ENCODE measurements around the gene USP35. TPM values are rescaled to one million over a fixed set of nuclear protein-coding genes. Genes with fewer than 3 reads are reported as not detected.

The USP35 gene
- total RNA-seq, 1 experiment from 2014 or later: 10.6 TPM

DNA sequence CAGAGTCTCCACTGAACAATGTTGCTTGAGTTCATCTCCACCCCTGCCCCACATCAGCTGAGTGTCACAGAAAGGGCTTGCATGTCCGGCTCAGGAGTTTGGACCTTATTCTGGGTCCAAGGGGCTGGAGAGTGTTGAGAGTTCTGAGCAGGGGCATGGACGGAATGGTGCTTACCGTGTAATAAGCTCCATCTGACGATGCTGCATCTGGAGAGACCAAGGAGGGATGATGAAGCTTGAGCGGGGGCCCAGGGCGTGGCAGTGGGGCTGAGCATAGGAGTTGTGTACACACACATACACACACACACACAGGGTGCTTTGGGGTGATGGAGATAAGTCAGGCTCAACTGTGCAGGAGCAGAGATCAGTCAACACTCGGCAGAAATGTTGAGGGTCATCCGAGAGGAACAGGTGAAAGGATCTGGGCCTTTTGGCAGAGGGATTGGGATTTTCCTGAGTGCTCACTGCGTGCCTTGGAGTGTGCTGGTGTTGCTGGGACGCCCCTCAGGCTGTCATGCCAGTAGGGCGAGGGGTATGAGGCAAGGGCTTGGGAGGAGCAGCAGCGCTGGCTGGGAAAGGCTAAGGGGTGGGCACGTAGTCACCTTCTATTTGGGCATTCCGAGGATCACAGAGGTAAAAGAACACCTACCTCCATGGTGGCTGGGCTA is 2.3 kb downstream of the USP35 start:
- DNase-seq (ENCODE audit: low spot score) (no peak), ATAC-seq (no peak)
- TF ChIP-seq CREM (CRISPR knock-in tag; IDR thresholded peaks at IDR 0.05) (no peak), JAZF1 (CRISPR knock-in tag; IDR thresholded peaks at IDR 0.05) (no peak), NFYB (CRISPR knock-in tag; conservative IDR thresholded peaks at IDR 0.05; ENCODE audit: low read depth) (no peak), JUN (CRISPR knock-in tag; IDR thresholded peaks at IDR 0.05) (no peak), NFATC4 (CRISPR knock-in tag; IDR thresholded peaks at IDR 0.05) (no peak), MYBL2 (CRISPR knock-in tag; IDR thresholded peaks at IDR 0.05) (no peak), ELF4 (CRISPR knock-in tag; IDR thresholded peaks at IDR 0.05; ENCODE audit: low read depth) (no peak), TEAD4 (CRISPR knock-in tag; IDR thresholded peaks at IDR 0.05) (no peak), ZNF671 (CRISPR knock-in tag; IDR thresholded peaks at IDR 0.05) (no peak), OVOL2 (CRISPR knock-in tag; IDR thresholded peaks at IDR 0.05; ENCODE audit: borderline replicate concordance) (no peak), FOXK1 (CRISPR knock-in tag; IDR thresholded peaks at IDR 0.05) (no peak), NR3C1 (CRISPR knock-in tag; conservative IDR thresholded peaks at IDR 0.05; ENCODE audit: low read depth) (no peak)
- TF ChIP-seq, protein P1, sequence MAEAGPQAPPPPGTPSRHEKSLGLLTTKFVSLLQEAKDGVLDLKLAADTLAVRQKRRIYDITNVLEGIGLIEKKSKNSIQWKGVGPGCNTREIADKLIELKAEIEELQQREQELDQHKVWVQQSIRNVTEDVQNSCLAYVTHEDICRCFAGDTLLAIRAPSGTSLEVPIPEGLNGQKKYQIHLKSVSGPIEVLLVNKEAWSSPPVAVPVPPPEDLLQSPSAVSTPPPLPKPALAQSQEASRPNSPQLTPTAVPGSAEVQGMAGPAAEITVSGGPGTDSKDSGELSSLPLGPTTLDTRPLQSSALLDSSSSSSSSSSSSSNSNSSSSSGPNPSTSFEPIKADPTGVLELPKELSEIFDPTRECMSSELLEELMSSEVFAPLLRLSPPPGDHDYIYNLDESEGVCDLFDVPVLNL (CRISPR knock-in tag; IDR thresholded peaks at IDR 0.05; ENCODE audit: borderline replicate concordance, low read depth): no peak
- TF ChIP-seq, protein P2, sequence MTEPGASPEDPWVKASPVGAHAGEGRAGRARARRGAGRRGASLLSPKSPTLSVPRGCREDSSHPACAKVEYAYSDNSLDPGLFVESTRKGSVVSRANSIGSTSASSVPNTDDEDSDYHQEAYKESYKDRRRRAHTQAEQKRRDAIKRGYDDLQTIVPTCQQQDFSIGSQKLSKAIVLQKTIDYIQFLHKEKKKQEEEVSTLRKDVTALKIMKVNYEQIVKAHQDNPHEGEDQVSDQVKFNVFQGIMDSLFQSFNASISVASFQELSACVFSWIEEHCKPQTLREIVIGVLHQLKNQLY (CRISPR knock-in tag; IDR thresholded peaks at IDR 0.05): no peak
- TF ChIP-seq, protein P3, sequence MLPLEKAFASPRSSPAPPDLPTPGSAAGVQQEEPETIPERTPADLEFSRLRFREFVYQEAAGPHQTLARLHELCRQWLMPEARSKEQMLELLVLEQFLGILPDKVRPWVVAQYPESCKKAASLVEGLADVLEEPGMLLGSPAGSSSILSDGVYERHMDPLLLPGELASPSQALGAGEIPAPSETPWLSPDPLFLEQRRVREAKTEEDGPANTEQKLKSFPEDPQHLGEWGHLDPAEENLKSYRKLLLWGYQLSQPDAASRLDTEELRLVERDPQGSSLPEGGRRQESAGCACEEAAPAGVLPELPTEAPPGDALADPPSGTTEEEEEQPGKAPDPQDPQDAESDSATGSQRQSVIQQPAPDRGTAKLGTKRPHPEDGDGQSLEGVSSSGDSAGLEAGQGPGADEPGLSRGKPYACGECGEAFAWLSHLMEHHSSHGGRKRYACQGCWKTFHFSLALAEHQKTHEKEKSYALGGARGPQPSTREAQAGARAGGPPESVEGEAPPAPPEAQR (CRISPR knock-in tag; IDR thresholded peaks at IDR 0.05): no peak
- TF ChIP-seq, protein P4, sequence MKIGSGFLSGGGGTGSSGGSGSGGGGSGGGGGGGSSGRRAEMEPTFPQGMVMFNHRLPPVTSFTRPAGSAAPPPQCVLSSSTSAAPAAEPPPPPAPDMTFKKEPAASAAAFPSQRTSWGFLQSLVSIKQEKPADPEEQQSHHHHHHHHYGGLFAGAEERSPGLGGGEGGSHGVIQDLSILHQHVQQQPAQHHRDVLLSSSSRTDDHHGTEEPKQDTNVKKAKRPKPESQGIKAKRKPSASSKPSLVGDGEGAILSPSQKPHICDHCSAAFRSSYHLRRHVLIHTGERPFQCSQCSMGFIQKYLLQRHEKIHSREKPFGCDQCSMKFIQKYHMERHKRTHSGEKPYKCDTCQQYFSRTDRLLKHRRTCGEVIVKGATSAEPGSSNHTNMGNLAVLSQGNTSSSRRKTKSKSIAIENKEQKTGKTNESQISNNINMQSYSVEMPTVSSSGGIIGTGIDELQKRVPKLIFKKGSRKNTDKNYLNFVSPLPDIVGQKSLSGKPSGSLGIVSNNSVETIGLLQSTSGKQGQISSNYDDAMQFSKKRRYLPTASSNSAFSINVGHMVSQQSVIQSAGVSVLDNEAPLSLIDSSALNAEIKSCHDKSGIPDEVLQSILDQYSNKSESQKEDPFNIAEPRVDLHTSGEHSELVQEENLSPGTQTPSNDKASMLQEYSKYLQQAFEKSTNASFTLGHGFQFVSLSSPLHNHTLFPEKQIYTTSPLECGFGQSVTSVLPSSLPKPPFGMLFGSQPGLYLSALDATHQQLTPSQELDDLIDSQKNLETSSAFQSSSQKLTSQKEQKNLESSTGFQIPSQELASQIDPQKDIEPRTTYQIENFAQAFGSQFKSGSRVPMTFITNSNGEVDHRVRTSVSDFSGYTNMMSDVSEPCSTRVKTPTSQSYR (CRISPR knock-in tag; IDR thresholded peaks at IDR 0.05): no peak
- TF ChIP-seq, protein P5, sequence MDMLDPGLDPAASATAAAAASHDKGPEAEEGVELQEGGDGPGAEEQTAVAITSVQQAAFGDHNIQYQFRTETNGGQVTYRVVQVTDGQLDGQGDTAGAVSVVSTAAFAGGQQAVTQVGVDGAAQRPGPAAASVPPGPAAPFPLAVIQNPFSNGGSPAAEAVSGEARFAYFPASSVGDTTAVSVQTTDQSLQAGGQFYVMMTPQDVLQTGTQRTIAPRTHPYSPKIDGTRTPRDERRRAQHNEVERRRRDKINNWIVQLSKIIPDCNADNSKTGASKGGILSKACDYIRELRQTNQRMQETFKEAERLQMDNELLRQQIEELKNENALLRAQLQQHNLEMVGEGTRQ (CRISPR knock-in tag; IDR thresholded peaks at IDR 0.05): no peak
- H3K27me3 Mint-ChIP-seq (ENCODE audit: low read depth): no peaks in the 10 kb centered on the region; the same call in 1 of the 2 replicates
- POLR2A ChIA-PET: no interaction called here
- CTCF ChIA-PET: interaction anchor here (1.0 kb wide), 1 partner anchor 24 kb away, joined by 3 read pairs; no protein-coding TSS in a partner anchor
- H3K9me3 Mint-ChIP-seq: no peaks in the 10 kb centered on the region
- peaks cover 23% of the 10 kb centered on the region for H3K4me1 Mint-ChIP-seq
- no peaks in the 10 kb centered on the region for H3K36me3 Mint-ChIP-seq
- no peak overlapping the region for H3K4me3 Mint-ChIP-seq
- no peak overlapping the region for H3K27ac Mint-ChIP-seq

DNA sequence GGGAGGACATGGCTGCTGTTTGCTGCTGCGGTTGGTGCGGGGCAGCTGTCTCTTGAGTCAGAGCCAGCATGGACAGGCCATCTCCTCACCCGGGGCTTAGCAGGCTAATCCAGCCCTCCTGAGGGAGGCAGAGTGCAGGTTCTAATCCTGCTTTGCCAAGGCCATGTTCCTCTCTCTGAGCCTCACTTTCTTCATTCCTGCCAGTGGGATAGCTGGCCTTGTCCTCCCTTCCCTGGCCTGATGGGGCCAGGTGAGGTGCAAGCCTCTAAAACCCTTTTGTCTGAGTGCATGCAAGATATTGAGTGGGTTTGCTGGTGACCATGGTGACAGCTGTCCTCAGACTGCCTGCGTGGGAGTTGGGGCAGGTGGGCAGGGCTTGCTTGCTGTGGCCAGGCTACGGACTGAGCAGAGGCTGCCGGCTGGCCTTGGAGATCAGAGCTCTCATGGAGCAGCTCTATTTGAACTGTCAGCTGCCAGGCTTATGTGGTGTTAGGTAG is 3.6 kb downstream of the USP35 start:
- no peaks in the 10 kb centered on the region for H3K36me3 Mint-ChIP-seq
- no peaks in the 10 kb centered on the region for H3K9me3 Mint-ChIP-seq
- ATAC-seq (no peak), DNase-seq (ENCODE audit: low spot score) (no peak)
- peaks cover 15% of the 10 kb centered on the region for H3K4me1 Mint-ChIP-seq
- ChIA-PET CTCF (interaction anchor here (0.7 kb wide), 1 partner anchor 1394 kb away, joined by 4 read pairs; no protein-coding TSS in a partner anchor), POLR2A (no interaction called here)
- H3K27ac Mint-ChIP-seq: no peak overlapping the region
- no peaks in the 10 kb centered on the region; the same call in 1 of the 2 replicates for H3K27me3 Mint-ChIP-seq (ENCODE audit: low read depth)
- no peak overlapping the region for H3K4me3 Mint-ChIP-seq
- TF ChIP-seq OVOL2 (CRISPR knock-in tag; IDR thresholded peaks at IDR 0.05; ENCODE audit: borderline replicate concordance): no peak
- TF ChIP-seq, protein P3 (CRISPR knock-in tag; IDR thresholded peaks at IDR 0.05): no peak
- no peak for TF ChIP-seq ZNF416 (CRISPR knock-in tag; IDR thresholded peaks at IDR 0.05)
- TF ChIP-seq, protein P6, sequence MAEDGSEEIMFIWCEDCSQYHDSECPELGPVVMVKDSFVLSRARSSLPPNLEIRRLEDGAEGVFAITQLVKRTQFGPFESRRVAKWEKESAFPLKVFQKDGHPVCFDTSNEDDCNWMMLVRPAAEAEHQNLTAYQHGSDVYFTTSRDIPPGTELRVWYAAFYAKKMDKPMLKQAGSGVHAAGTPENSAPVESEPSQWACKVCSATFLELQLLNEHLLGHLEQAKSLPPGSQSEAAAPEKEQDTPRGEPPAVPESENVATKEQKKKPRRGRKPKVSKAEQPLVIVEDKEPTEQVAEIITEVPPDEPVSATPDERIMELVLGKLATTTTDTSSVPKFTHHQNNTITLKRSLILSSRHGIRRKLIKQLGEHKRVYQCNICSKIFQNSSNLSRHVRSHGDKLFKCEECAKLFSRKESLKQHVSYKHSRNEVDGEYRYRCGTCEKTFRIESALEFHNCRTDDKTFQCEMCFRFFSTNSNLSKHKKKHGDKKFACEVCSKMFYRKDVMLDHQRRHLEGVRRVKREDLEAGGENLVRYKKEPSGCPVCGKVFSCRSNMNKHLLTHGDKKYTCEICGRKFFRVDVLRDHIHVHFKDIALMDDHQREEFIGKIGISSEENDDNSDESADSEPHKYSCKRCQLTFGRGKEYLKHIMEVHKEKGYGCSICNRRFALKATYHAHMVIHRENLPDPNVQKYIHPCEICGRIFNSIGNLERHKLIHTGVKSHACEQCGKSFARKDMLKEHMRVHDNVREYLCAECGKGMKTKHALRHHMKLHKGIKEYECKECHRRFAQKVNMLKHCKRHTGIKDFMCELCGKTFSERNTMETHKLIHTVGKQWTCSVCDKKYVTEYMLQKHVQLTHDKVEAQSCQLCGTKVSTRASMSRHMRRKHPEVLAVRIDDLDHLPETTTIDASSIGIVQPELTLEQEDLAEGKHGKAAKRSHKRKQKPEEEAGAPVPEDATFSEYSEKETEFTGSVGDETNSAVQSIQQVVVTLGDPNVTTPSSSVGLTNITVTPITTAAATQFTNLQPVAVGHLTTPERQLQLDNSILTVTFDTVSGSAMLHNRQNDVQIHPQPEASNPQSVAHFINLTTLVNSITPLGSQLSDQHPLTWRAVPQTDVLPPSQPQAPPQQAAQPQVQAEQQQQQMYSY (CRISPR knock-in tag; IDR thresholded peaks at IDR 0.05): no peak
- no peak for TF ChIP-seq NR1H2 (CRISPR knock-in tag; IDR thresholded peaks at IDR 0.05)
- no peak for TF ChIP-seq ETV6 (CRISPR knock-in tag; IDR thresholded peaks at IDR 0.05)
- TF ChIP-seq TP53 (CRISPR knock-in tag; IDR thresholded peaks at IDR 0.05): no peak
